NCI-H82 (cell line): ENCODE measurements around the gene FXYD2.

Experiments used
- DNase-seq: peaks from one replicate; lab custom pipeline; 2025; lab: John Stamatoyannopoulos, UW

FXYD2 gene

GRCh38 chr11:117834838-117835443 lies 10.4 kb upstream of the FXYD2 start:
- no peak for DNase-seq

GRCh38 chr11:117834068-117834810 lies 9.7 kb upstream of the FXYD2 start:
- DNase-seq, result no peak

- DNase-seq, result peak; percentile 56
Observed at GRCh38 chr11:117833401-117833891, 8.9 kb upstream of the FXYD2 start.

- no peak for DNase-seq
Observed at GRCh38 chr11:117832511-117832910, 8.0 kb upstream of the FXYD2 start.

GRCh38 chr11:117831661-117832415 lies 7.3 kb upstream of the FXYD2 start:
- DNase-seq, result no peak

- DNase-seq, result no peak
Observed at GRCh38 chr11:117830674-117831351, 6.3 kb upstream of the FXYD2 start.

GRCh38 chr11:117830072-117830471 lies 5.5 kb upstream of the FXYD2 start:
- DNase-seq, result no peak

- no peak for DNase-seq
Observed at GRCh38 chr11:117829369-117829725, 4.8 kb upstream of the FXYD2 start.

GRCh38 chr11:117828611-117829368 lies 4.2 kb upstream of the FXYD2 start:
- no peak for DNase-seq

- DNase-seq, result no peak
Observed at GRCh38 chr11:117827521-117828511, 3.3 kb upstream of the FXYD2 start.

GRCh38 chr11:117826832-117827231 lies 2.3 kb upstream of the FXYD2 start:
- no peak for DNase-seq

GRCh38 chr11:117826190-117826570 lies 1.6 kb upstream of the FXYD2 start:
- no peak for DNase-seq

GRCh38 chr11:117825538-117826189 lies 1.1 kb upstream of the FXYD2 start:
- DNase-seq, result no peak

- peak; percentile 80 for DNase-seq
Observed at GRCh38 chr11:117823946-117824420, 561 bp downstream of the FXYD2 start.

GRCh38 chr11:117823294-117823945 lies 1.1 kb downstream of the FXYD2 start:
- peak; percentile 34 for DNase-seq

- DNase-seq, result peak; percentile 43
Observed at GRCh38 chr11:117822074-117823033, 2.2 kb downstream of the FXYD2 start.

- no peak for DNase-seq
Observed at GRCh38 chr11:117821431-117821830, 3.1 kb downstream of the FXYD2 start.

- no peak for DNase-seq
Observed at GRCh38 chr11:117820516-117820915, 4.0 kb downstream of the FXYD2 start.
